Mammary epithelial cell (primary cell): ENCODE measurements around the gene PNMA6E.

Source experiments
- EZH2 ChIP-seq: IDR thresholded peaks from 2 replicates; pipeline ENCODE4 v1.6.1; 2012; ENCODE audit warnings: low read length, inconsistent platforms, borderline replicate concordance
- TF ChIP-seq, protein P1 (sequence below), 2 donors: IDR thresholded peaks in 1 of 2; conservative IDR thresholded peaks in 1 of 2; 2 replicates each; pipeline ENCODE4 v1.5.1; 2011 to 2012; ENCODE audit warnings: inconsistent platforms in 2 of 2, low read length in 2 of 2, mild to moderate bottlenecking in 2 of 2, control low read depth in 1 of 2, low read depth in 1 of 2; ENCODE audit not compliant: insufficient read depth in 1 of 2; ENCODE audit errors: extremely low read depth in 1 of 2

DNA sequence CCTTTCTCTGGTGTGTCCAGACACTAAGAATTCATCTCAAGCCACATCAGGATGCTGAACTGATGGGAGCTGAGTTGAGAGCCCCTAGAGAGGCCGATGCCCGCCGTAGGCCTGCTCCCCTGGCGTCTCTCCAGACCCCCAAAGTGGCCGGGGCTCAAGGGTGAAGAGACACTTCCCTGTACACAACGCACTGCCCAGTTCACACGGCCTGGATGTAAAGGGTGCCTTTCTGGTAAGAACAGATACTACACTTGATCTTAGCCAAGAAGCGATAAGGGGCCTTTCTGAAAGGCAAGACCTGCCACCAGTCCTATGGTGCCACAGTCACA is 49.8 kb upstream of the PNMA6E start:
- TF ChIP-seq, protein P1, sequence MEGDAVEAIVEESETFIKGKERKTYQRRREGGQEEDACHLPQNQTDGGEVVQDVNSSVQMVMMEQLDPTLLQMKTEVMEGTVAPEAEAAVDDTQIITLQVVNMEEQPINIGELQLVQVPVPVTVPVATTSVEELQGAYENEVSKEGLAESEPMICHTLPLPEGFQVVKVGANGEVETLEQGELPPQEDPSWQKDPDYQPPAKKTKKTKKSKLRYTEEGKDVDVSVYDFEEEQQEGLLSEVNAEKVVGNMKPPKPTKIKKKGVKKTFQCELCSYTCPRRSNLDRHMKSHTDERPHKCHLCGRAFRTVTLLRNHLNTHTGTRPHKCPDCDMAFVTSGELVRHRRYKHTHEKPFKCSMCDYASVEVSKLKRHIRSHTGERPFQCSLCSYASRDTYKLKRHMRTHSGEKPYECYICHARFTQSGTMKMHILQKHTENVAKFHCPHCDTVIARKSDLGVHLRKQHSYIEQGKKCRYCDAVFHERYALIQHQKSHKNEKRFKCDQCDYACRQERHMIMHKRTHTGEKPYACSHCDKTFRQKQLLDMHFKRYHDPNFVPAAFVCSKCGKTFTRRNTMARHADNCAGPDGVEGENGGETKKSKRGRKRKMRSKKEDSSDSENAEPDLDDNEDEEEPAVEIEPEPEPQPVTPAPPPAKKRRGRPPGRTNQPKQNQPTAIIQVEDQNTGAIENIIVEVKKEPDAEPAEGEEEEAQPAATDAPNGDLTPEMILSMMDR (conservative IDR thresholded peaks at IDR 0.05 in 1 of 2, IDR thresholded peaks at IDR 0.05 in 1 of 2; ENCODE audit: extremely low read depth in 1 of 2, insufficient read depth in 1 of 2, low read depth in 1 of 2, low read length in 2 of 2) = no peak
- TF ChIP-seq EZH2 = no peak
